Mucosa of descending colon (tissue), 3 donors: ENCODE data around the gene CC2D1A. TPM values are rescaled to one million over a fixed set of nuclear protein-coding genes. Genes with fewer than 3 reads are reported as not detected.
"Not testable (repeated sequence)": the region's sequence is repeated elsewhere in the genome, so short reads cannot be mapped to it uniquely, and the experiment has no call there.

Experiments
- ATAC-seq: fragments of 200-7000 bp; cut with Tn5 transposase; one replicate; pipeline ENCODE4 v1.9.1; 2020; ENCODE audit warnings: mild to moderate bottlenecking, moderate library complexity
- DNase-seq, 3 donors: peaks; one replicate each; pipeline ENCODE4 v3.0.0-alpha.2; 2020
- H3K36me3 ChIP-seq: fragments of 200-600 bp; one replicate; pipeline ENCODE4 v1.8.0; 2021; ENCODE audit warnings: low read depth, mild to moderate bottlenecking
- H3K4me1 ChIP-seq: fragments of 200-600 bp; one replicate; pipeline ENCODE4 v1.8.0; 2021; ENCODE audit warnings: low read depth, mild to moderate bottlenecking
- H3K4me3 ChIP-seq: fragments of 200-600 bp; one replicate; pipeline ENCODE4 v1.8.0; 2021; ENCODE audit warnings: mild to moderate bottlenecking
- H3K9me3 ChIP-seq: fragments of 200-600 bp; one replicate; pipeline ENCODE4 v1.8.0; 2021; ENCODE audit warnings: mild to moderate bottlenecking
- CTCF ChIP-seq: fragments of 200-600 bp; IDR thresholded peaks from one replicate; pipeline ENCODE4 v1.8.0; 2022; ENCODE audit warnings: antibody characterized with exemption, mild to moderate bottlenecking
- intact Hi-C, 2 donors: fragments of 100-400 bp; cut with DNase I in 1 of 2; cut with micrococcal nuclease in 1 of 2; formaldehyde crosslinking; loops; one replicate each; pipeline versions ENCODE4 v1.11.0 to v1.11.1; 2022; cut with DNase I, micrococcal nuclease
- total RNA-seq, 3 donors: library from RNA; stranded (reverse); fragmentation: NEBNext Ultra II Directional in 2 of 3; extraction: Animal tissue kit (Norgen Biotek cat#: 25700) in 2 of 3; gene quantifications; one replicate each; pipeline versions ENCODE4 v1.2.1 to v1.2.4, GENCODE V29; 2021 to 2023
- donor health status: DM: no; HTN: no; CAD: no; lungs with moderate emphysema.
- donor health status: DM: no; HTN: no; CAD: no.
- donor health status: DM: no; HTN: yes; CAD: no.

The CC2D1A gene
- total RNA-seq, 3 donors from 2014 or later, result 68.4 to 118 (median 101) TPM

DNA sequence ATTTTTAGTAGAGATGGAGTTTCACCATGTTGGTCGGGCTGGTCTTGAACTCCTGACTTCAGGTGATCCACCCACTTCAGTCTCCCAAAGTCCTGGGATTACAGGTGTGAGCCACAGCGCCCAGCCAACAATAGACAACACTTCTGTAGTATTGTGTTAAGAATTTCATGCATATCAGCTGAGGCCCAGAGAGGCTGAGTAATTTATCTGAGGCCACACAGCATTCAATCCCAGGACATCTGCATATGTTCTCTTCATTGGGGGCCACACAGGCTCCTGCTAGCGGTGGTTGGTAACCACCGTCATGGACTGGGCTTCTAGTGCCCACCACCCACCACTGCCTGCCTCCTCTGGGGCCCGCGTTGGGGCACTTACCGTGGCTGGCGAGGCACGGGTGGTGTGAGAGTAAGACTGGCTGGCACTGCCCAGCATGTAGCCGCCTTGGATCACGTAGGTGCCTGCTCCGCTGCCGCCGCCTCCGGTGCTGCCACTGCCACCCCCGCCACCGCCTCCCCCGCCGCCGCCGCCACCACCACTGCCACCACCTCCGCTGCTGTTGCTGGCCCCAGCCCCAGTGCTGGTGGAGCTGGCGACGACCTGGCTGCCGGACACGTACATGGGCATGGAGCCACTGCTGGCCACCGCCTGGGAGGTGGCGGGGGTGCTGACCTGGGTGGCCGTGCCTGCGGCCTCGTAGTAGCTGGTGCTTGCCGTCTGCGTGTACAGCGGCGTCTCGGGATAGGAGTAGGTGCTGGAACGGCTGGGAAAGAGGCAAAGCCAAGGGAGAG is 66.6 kb downstream of the CC2D1A start:
- no peak overlapping the region for H3K4me3 ChIP-seq
- TF ChIP-seq CTCF, result no peak
- peaks cover 3% of the 10 kb centered on the region for H3K36me3 ChIP-seq
- DNase-seq (peak in 1 of 3 donors; percentile 49), ATAC-seq (no peak)
- no peaks in the 10 kb centered on the region for H3K4me1 ChIP-seq
- intact Hi-C loops, result no loop called here
- no peaks in the 10 kb centered on the region for H3K9me3 ChIP-seq

DNA sequence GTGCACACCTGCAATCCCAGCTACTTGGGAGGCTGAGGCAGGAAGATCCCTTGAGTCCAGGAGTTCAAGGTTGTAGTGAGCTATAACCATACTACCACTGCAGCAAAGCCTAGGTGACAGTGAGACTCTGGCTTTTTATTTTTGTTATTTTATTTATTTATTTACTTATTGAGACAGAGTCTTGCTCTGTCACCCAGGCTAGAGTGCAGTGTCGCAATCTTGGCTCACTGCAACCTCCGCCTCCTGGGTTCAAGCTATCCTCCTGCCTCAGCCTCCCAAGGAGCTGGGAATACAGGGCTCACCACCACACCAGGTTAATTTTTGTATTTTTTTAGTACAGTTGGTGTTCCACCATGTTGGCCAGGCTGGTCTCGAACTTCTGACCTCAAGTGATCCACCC is 67.5 kb downstream of the CC2D1A start:
- intact Hi-C loops, ATAC-seq, H3K4me1 ChIP-seq, H3K36me3 ChIP-seq, H3K9me3 ChIP-seq, H3K4me3 ChIP-seq, DNase-seq: not testable (repeated sequence)

- intact Hi-C loops, result no loop called here
- H3K9me3 ChIP-seq, result no peaks in the 10 kb centered on the region
- H3K4me1 ChIP-seq, result peaks cover 2% of the 10 kb centered on the region
- DNase-seq, result peak in 1 of 3 donors; percentile 68
- H3K36me3 ChIP-seq, result no peaks in the 10 kb centered on the region
- H3K4me3 ChIP-seq, result no peak overlapping the region
- no peak for TF ChIP-seq CTCF
- ATAC-seq, result peak; percentile 54
Measured at GRCh38 chr19:13974073-13974472, 68.1 kb downstream of the CC2D1A start.

- H3K9me3 ChIP-seq, result no peaks in the 10 kb centered on the region
- no peak for ATAC-seq
- no peak for TF ChIP-seq CTCF
- peaks cover 7% of the 10 kb centered on the region for H3K4me1 ChIP-seq
- H3K4me3 ChIP-seq, result no peak overlapping the region
- no peaks in the 10 kb centered on the region for H3K36me3 ChIP-seq
- intact Hi-C loops, result no loop called here
- DNase-seq, result no peak
Measured at GRCh38 chr19:13975870-13976269, 69.9 kb downstream of the CC2D1A start.

DNA sequence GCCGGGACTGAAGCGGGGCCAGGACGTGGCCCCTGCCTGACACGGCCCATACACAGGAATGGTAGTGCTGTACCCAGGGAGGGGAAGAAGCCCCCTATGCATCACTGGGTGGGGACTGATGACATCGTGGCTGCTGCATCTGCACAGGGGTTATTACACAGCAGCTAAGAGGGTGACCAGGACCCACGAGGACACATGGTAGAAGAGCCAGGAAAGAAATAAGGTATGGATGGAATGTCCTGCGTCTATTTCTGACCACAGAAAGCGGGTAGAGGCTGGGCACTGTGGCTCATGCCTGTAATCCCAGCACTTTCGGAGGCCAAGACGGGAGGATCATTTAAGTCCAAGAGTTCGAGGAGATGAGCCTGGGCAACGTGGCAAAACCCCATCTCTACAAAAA is 70.4 kb downstream of the CC2D1A start:
- no peak overlapping the region for H3K4me3 ChIP-seq
- H3K36me3 ChIP-seq, result no peaks in the 10 kb centered on the region
- DNase-seq (no peak), ATAC-seq (no peak)
- no peak for TF ChIP-seq CTCF
- H3K9me3 ChIP-seq, result no peaks in the 10 kb centered on the region
- intact Hi-C loops, result no loop called here
- H3K4me1 ChIP-seq, result peaks cover 7% of the 10 kb centered on the region

- Histone ChIP-seq H3K36me3 (no peaks in the 10 kb centered on the region), H3K4me1 (peaks cover 7% of the 10 kb centered on the region), H3K9me3 (no peaks in the 10 kb centered on the region), H3K4me3 (no peak overlapping the region)
- DNase-seq (no peak), ATAC-seq (no peak)
- intact Hi-C loops, result no loop called here
- TF ChIP-seq CTCF, result no peak
Measured at GRCh38 chr19:13977803-13978202, 71.8 kb downstream of the CC2D1A start.
